ENCODE data around the gene ARAP1. TPM values are rescaled to one million over a fixed set of nuclear protein-coding genes. Genes with fewer than 3 reads are reported as not detected.

The ARAP1 gene
- total RNA-seq, 1 experiment from 2014 or later = 47.0 TPM

- BruUV-seq (replicated peaks) = no TSS peak
- H3K4me1 Mint-ChIP-seq (ENCODE audit: insufficient read depth, unreplicated experiment) = no peaks in the 10 kb centered on the region
- no peak for TF ChIP-seq CTCF (IDR thresholded peaks at IDR 0.05; ENCODE audit: unreplicated experiment)
- no peak overlapping the region for H3K27ac Mint-ChIP-seq (ENCODE audit: low read depth, unreplicated experiment)
- POLR2A ChIA-PET = interaction anchor here (0.6 kb wide), 1 partner anchor 484 kb away, joined by 3 read pairs; no protein-coding TSS in a partner anchor
- no peak for DNase-seq (ENCODE audit: unreplicated experiment)
- H3K4me3 Mint-ChIP-seq (ENCODE audit: unreplicated experiment) = no peak overlapping the region
- no peaks in the 10 kb centered on the region for H3K27me3 Mint-ChIP-seq (ENCODE audit: insufficient read depth, unreplicated experiment)
- H3K9me3 Mint-ChIP-seq (ENCODE audit: unreplicated experiment) = no peaks in the 10 kb centered on the region
- CTCF ChIA-PET = interaction anchor here (0.6 to 1.7 kb wide), 2 partner anchors 19 to 129 kb away, joined by 3 to 4 read pairs; no protein-coding TSS in a partner anchor
- intact Hi-C loops (cut with micrococcal nuclease) = no loop called here
- H3K36me3 Mint-ChIP-seq (ENCODE audit: insufficient read depth, unreplicated experiment) = peaks cover 50% of the 10 kb centered on the region
These were observed 50.1 kb downstream of the ARAP1 start for GRCh38 chr11:72702096-72702495.

GRCh38 chr11:72701466-72701865 is 50.7 kb downstream of the ARAP1 start:
- CTCF ChIA-PET = interaction anchor here (0.5 to 1.7 kb wide), 3 partner anchors 10 to 130 kb away, joined by 3 to 4 read pairs (median 3); no protein-coding TSS in a partner anchor

GRCh38 chr11:72700146-72700545 is 52.1 kb downstream of the ARAP1 start:
- DNase-seq (ENCODE audit: unreplicated experiment) = peak; percentile 66
- POLR2A ChIA-PET = interaction anchor here (0.5 to 0.6 kb wide), 2 partner anchors 92 to 151 kb away, joined by 3 read pairs; no protein-coding TSS in a partner anchor
- Mint-ChIP-seq H3K4me3 (ENCODE audit: unreplicated experiment) (no peak overlapping the region), H3K4me1 (ENCODE audit: insufficient read depth, unreplicated experiment) (no peaks in the 10 kb centered on the region), H3K9me3 (ENCODE audit: unreplicated experiment) (no peaks in the 10 kb centered on the region), H3K36me3 (ENCODE audit: insufficient read depth, unreplicated experiment) (peaks cover 46% of the 10 kb centered on the region), H3K27me3 (ENCODE audit: insufficient read depth, unreplicated experiment) (no peaks in the 10 kb centered on the region), H3K27ac (ENCODE audit: low read depth, unreplicated experiment) (no peak overlapping the region)
- no TSS peak for BruUV-seq (replicated peaks)
- CTCF ChIA-PET = interaction anchor here (0.6 to 2.6 kb wide), 3 partner anchors 13 to 1114 kb away, joined by 3 to 12 read pairs (median 4); no protein-coding TSS in a partner anchor
- TF ChIP-seq CTCF (IDR thresholded peaks at IDR 0.05; ENCODE audit: unreplicated experiment) = no peak
- intact Hi-C loops (cut with micrococcal nuclease) = no loop called here

More at GRCh38 chr11:72701466-72701865, 50.7 kb downstream of the ARAP1 start:
- no TSS peak for BruUV-seq (replicated peaks)
- no peaks in the 10 kb centered on the region for H3K4me1 Mint-ChIP-seq (ENCODE audit: insufficient read depth, unreplicated experiment)
- DNase-seq (ENCODE audit: unreplicated experiment) = no peak
- peaks cover 52% of the 10 kb centered on the region for H3K36me3 Mint-ChIP-seq (ENCODE audit: insufficient read depth, unreplicated experiment)
- no peak overlapping the region for H3K4me3 Mint-ChIP-seq (ENCODE audit: unreplicated experiment)
- intact Hi-C loops (cut with micrococcal nuclease) = no loop called here
- no peak overlapping the region for H3K27ac Mint-ChIP-seq (ENCODE audit: low read depth, unreplicated experiment)
- TF ChIP-seq CTCF (IDR thresholded peaks at IDR 0.05; ENCODE audit: unreplicated experiment) = no peak
- no peaks in the 10 kb centered on the region for H3K9me3 Mint-ChIP-seq (ENCODE audit: unreplicated experiment)
- no peaks in the 10 kb centered on the region for H3K27me3 Mint-ChIP-seq (ENCODE audit: insufficient read depth, unreplicated experiment)
- POLR2A ChIA-PET = no interaction called here

- H3K27ac Mint-ChIP-seq (ENCODE audit: low read depth, unreplicated experiment) = no peak overlapping the region
- no TSS peak for BruUV-seq (replicated peaks)
- DNase-seq (ENCODE audit: unreplicated experiment) = no peak
- H3K9me3 Mint-ChIP-seq (ENCODE audit: unreplicated experiment) = no peaks in the 10 kb centered on the region
- H3K36me3 Mint-ChIP-seq (ENCODE audit: insufficient read depth, unreplicated experiment) = peaks cover 52% of the 10 kb centered on the region
- H3K4me3 Mint-ChIP-seq (ENCODE audit: unreplicated experiment) = no peak overlapping the region
- POLR2A ChIA-PET = no interaction called here
- no peaks in the 10 kb centered on the region for H3K27me3 Mint-ChIP-seq (ENCODE audit: insufficient read depth, unreplicated experiment)
- intact Hi-C loops (cut with micrococcal nuclease) = no loop called here
- CTCF ChIA-PET = interaction anchor here (0.6 to 2.6 kb wide), 2 partner anchors 14 to 229 kb away, joined by 3 to 12 read pairs; no protein-coding TSS in a partner anchor
- H3K4me1 Mint-ChIP-seq (ENCODE audit: insufficient read depth, unreplicated experiment) = no peaks in the 10 kb centered on the region
- no peak for TF ChIP-seq CTCF (IDR thresholded peaks at IDR 0.05; ENCODE audit: unreplicated experiment)
These were observed 54.4 kb downstream of the ARAP1 start for GRCh38 chr11:72697814-72698213.

Data from MCF 10A (cell line).